RPMI8226 (cell line): ENCODE measurements around the gene IPO4.

ENCODE experiments used
- DNase-seq: peaks from one replicate; pipeline ENCODE4 v3.0.0-alpha.2; 2015

IPO4 gene

GRCh38 chr14:24172871-24173281, 15.7 kb downstream of the IPO4 start:
- DNase-seq, result no peak

GRCh38 chr14:24172261-24172860, 16.3 kb downstream of the IPO4 start:
- DNase-seq, result no peak

GRCh38 chr14:24171422-24172260, 17.0 kb downstream of the IPO4 start, which contains the start of gene REC8:
Gene REC8, plus strand, starts transcription at chr14:24172080. Its CDS starts 473 bp downstream, at chr14:24172553.
- DNase-seq, result no peak

- DNase-seq, result no peak
These were observed 21.0 kb downstream of the IPO4 start for GRCh38 chr14:24167469-24168114.

- no peak for DNase-seq
These were observed 22.8 kb downstream of the IPO4 start for GRCh38 chr14:24165785-24166184.

- DNase-seq, result no peak
These were observed 24.1 kb downstream of the IPO4 start for GRCh38 chr14:24164518-24164991.

- no peak for DNase-seq
These were observed 26.5 kb downstream of the IPO4 start for GRCh38 chr14:24162093-24162492.

- DNase-seq, result peak; percentile 93
These were observed 27.5 kb downstream of the IPO4 start, which contains the start of gene IRF9 for GRCh38 chr14:24160850-24161804. Gene IRF9, plus strand, starts transcription at chr14:24161265. Its CDS starts 880 bp downstream, at chr14:24162145.

- no peak for DNase-seq
These were observed 28.1 kb downstream of the IPO4 start for GRCh38 chr14:24160499-24160849.

GRCh38 chr14:24159777-24160498, 28.7 kb downstream of the IPO4 start:
- no peak for DNase-seq

- no peak for DNase-seq
These were observed 31.3 kb downstream of the IPO4 start for GRCh38 chr14:24157331-24157730.

GRCh38 chr14:24156840-24157239, 31.8 kb downstream of the IPO4 start:
- DNase-seq, result no peak

- no peak for DNase-seq
These were observed 33.5 kb downstream of the IPO4 start for GRCh38 chr14:24155100-24155499.

GRCh38 chr14:24151404-24152080, 37.1 kb downstream of the IPO4 start:
- no peak for DNase-seq

- DNase-seq, result no peak
These were observed 37.6 kb downstream of the IPO4 start for GRCh38 chr14:24150993-24151392.

GRCh38 chr14:24150567-24150966, 38.0 kb downstream of the IPO4 start:
- no peak for DNase-seq

GRCh38 chr14:24150061-24150460, 38.6 kb downstream of the IPO4 start:
- no peak for DNase-seq

GRCh38 chr14:24149302-24149969, 39.2 kb downstream of the IPO4 start:
- DNase-seq, result no peak

GRCh38 chr14:24147761-24148428, 40.7 kb downstream of the IPO4 start:
- DNase-seq, result no peak
